ENCODE results near the gene RWDD2A.
"Not testable (repeated sequence)": the region's sequence is repeated elsewhere in the genome, so short reads cannot be mapped to it uniquely, and the experiment has no call there.

Gene RWDD2A

DNA sequence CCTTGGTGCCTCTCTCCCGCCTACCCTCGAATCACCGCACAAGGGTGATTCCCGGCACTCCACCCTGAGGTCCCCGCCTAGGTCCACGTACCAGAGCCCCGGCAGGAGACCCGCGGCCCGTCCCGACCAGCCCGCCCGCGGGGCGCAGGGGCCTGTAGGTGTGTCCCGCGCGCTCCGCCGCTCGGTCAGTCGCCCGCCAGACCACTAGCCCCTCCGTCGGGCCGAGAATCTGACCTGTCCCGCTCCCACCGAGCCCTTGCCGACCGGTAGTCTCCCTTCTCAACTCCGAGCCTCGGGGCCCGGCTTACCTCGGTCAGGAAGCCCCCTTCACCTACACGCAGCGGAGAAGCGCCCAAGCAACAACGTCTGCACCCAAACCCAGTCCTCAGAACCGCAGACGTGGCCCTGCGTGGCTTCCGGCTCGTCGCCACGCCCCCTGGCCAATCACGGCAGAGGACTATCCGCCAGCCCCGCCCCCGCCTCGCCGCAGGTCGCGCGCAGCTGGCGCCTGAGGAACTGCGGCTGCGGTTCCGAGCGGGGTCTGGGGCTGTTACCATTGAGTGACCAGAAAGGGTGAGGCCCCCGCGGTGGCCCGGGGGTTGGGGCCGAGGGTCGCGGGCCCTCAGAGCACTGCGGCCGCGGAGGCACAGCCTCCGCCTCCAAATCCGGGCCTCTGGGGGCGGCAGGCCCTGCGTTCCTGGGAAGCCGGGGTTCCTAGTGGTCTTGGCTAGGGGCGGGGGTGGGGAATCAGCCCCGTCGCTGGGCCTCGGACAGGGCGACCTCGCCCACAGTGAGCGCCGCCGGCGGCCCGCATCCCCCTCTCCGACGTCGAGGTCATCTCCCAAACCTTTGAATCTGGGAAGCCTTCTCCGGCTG lies at the start of gene RWDD2A, which contains the start of gene PGM3:
Gene RWDD2A (plus strand): TSS at position 487 of the 876 bp plus-strand sequence. CDS start 1,095 bp downstream, outside the sequence.
Gene PGM3 (minus strand): TSS at position 395 of the 876 bp plus-strand sequence. CDS start 2,253 bp downstream, outside the sequence.
- DNase-seq: peak; percentile 84

DNA sequence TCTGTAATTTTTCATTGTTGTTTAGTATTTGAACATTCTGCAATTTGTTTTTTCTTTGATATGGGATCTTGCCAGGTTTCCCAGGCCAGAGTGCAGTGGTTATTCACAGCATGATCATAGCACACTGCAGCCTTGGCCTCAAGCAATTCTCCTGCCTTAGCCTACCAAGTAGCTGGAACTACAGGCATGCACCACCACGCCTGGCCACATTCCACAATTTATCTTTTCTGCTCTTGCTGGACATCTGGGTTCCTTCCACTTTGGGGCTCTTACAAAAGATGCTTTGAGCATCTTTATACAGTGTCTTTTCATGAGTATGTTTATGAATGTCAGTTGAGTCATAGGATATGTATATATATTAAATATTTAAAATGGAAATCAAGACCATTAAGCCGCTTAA lies 42.0 kb upstream of the RWDD2A start:
- no peak for DNase-seq

DNA sequence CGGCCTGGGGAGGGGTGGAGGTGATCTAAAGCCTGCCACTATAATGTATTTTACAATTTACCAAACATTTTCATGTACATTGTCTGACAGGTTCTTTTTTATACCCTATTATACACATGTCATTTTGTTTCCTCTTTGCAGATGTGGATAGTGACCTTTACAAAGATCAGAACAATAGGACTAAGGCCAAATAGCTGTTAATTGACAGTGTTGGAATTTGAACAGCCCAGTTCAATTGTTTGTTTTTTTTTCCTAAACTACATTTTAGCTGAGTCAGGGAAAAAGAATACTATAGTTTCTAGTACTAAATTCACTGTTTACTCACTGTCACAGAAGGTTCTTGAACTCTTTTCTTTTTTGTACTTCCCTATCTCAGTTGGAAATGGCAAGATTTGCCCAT lies 40.2 kb upstream of the RWDD2A start:
- no peak for DNase-seq

DNA sequence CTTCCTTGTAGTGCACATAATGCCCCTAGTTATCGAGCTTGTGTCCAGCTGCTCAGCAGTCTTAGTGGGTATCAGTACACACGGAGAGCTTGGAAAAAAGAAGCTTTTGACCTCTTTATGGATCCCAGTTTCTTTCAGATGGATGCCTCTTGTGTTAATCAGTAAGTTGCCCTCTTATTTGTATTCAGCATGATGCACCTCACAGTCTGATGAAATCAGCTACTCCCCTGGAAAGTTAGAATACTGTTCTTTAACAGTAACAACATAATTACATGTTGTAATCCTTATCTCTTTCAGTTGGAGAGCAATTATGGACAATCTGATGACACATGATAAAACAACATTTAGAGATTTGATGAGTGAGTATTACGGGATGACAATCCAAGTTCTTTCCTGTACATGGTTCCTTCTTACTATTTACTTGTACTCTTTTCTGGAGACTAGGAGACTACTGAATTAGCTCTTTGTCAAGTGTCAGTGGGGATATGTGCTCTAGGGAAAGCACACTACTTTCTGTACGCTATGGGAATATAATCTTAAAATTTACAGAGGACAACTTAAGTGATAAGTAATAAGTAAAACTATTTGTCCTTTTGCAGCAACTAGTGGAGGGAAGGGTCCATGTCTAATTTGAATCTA lies 39.2 kb upstream of the RWDD2A start:
- DNase-seq: no peak

DNA sequence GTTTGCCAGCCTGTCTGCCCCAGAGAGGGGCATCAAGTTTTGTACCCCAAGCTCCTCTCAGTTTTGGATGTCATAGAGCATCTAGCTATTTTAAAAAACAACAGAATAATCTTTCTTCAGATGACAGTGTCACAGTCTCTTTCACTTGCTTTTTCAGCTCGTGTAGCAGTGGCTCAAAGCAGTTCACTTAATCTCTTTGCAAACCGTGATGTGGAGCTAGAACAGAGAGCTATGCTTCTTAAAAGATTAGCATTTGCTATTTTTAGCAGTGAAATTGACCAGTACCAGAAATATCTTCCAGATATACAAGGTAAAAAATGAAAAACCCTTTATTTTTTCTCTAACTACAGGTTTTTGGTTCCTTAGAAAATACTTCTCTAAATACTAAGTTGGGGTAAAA lies 37.4 kb upstream of the RWDD2A start:
- DNase-seq: no peak

DNA sequence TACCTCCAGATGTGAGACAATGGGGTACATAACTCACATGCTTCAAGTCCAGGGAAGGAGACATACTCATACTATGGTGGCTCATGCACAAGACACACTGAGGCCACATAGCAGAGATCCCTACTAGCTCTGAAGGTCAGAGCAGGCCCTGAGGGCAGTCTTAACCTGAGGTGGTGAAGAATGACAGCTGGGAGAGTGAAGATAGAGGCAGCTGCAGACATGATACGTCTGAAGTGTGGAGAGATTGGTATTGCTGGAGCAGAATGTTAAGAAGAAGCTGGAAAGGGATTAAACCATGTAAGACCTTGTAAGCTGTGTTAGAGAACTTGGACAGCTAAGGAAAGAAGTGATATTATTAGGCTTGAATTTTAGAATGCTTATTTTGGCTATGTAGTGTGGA lies 33.0 kb upstream of the RWDD2A start:
- no peak for DNase-seq

DNA sequence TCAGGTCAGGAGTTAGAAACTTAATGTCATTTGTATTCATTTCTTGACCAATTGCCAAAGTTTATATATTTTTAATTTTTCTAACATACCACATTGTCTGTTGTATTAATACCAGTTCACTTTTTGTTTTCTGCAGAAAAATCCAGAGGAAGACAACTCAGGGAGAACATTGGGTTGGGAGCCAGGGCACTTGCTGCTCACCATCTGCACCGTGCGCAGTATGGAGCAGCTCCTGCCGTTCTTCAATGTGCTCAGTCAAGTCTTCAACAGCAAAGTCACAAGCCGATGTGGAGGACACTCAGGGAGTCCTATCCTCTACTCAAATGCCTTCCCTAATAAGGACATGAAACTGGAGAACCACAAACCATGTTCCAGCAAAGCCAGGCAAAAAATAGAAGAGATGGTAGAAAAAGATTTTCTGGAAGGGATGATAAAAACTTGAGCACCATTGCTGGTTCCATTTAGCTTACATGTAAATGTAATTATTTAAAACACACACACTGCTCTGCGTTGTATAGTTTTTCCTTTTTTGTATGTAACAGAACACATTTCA lies 25.4 kb upstream of the RWDD2A start:
- DNase-seq: no peak

DNA sequence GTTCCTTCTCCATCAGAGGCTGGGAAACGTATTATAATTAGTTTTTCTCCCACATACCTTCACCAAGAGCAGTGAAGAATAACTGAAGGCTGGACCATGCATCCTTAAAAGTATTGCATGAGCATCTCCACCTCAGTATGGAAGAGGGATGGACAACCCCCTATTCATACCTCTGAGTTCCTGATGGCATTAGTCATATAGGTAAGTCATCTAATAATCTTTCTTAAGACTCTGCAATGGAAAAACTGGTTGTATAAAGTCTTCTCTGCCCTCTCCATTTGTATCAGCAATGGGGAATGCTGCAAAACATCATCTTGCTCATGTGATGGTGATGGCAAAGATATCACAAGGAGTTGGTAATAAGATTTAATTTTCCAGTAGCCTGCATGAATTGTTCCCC lies 24.6 kb upstream of the RWDD2A start:
- no peak for DNase-seq

DNA sequence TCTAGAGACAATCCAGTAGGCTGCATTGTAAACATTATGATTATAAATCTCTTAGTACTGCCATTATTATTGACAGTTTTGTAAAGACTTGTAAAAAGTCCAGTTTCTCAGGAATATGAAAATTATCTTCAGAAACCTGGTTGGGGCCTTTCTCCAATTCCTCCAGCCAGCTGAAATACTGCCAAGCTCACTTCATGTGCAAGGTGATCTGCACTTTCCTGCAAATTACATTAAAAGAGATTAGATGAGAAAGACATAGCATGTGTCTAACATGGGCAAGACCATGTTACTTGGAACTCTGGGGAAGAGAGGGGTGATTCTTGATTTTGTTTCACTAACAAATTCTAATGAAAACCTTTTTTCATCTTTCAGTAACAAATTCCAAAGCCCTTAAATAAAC lies 24.1 kb upstream of the RWDD2A start:
- no peak for DNase-seq

DNA sequence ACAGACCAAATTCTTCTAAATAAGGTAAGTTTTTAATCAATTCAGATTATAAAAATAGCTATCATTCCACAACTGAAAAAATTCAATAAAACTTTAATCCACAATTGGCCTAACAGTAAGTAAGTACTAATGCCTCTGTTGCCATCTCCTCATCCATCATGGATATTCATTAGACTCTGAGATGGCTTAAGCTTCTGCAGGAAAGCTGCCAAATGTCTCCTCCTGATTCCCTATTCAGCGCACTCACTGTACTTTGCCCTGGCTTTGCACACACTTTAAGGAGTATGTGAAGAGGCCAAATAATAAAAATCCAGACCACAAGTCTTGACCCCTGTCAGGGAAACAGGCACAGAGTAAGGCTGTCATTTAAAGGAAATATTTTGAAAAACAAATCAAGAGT lies 23.6 kb upstream of the RWDD2A start:
- no peak for DNase-seq

DNA sequence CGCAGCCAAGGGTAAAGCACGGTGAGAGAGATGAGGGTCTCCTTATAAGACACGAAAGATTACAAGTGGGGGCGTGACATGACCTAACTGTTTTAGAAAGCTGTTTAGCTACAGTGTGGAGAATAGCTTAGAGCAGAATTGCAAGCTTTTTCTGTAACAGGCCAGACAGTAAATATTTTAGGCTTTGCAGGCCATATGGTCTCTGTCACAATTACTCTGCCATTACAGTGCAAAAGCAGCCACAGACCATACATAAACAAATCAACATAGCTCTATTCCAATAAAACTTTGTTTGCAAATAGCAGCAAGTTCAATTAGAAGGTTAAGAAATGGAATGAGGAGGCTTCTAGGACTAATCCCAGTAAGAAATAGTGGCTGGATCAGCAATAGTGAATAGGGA lies 16.9 kb upstream of the RWDD2A start:
- DNase-seq: no peak

DNA sequence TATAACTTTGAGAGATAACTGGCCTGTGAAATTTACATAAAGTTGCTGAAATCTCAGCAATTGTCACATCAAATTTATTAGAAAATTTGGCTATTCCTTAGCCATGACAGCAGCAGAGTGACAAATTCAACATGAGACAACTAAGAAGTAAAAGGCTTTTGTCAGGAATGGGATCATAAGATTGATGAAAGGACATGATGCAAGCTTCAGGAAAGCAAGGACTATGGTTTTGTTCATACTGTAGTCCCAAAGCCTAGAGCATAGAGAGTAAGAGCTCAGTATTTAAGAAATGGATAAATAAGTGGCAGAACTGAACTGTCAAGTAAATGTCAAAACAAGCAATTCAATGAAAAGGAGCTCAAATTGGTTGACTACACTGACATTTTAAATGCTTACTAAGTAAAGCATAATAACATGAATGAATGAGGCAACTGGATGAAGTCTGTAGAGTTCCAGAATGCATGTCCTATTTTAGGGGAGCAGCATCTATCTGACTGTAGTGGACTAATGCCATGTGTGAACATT lies 12.7 kb upstream of the RWDD2A start:
- DNase-seq: no peak

DNA sequence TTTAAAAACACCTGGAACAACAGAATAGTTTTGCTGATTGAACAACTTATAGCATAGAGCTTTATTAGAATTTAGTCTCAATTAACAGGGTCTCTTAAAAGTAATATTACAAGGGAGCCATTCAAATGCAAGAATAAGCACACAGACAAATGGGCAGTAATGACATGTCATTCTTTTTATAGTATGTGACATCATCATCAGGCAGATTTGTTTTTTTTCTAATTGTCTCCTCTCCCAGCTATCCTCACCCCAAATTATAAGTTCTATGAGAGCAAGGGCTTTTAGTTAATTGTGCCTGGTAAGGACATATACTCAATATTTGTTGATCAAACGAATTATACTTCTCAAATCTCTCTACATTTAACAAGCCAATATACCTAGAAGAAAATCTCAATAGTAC lies 11.0 kb upstream of the RWDD2A start:
- no peak for DNase-seq

DNA sequence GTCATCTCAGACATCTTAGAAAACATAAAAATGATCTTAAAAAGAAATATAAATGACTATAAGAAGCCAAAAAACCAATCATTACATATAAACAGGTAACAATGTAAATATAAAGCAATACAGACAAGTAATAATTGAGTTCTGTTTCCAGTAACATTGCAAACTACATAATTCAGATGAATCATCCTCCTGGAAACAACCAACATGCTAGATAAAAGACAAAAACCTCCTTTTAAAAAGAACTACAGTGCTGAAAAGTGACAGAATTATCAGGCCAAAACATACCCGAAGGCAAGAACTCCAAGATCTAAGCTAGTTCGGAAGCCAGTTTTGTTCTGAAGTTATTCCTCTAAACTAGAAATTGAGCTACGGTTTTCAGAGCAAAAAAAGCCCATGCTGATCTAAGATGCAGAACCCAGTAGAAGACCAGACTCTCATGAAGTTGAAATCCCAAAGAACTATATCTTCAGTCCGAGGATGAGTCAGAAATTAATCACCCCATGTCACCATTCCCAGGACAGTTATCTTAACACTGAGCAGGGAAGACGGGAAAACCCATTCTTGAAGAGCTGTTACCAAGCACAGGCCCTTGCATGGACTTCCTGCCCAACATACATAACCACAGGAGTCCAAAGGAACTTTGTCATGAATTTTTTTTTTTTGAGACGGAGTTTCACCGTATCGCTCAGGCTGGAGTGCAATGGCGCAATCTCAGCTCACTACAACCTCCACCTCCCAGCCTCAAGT lies 9.9 kb upstream of the RWDD2A start:
- no peak for DNase-seq

DNA sequence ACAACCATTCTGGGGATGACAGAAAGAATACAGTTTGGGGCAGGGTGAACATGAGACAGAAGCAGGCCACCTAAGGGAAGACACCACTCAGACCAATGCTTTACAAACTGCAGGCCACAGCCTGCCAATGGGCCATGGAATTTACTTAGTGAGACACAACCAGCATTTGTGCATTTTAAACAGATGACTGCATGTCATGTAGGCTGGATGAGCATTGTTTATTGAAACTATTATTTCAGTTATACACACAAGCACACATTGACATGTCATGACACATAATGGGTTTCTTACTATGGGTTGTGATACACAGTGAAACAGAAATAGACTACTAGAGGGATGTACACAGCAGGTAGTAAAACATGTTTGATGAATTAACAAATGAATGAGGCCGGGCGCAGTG lies 8.1 kb upstream of the RWDD2A start:
- DNase-seq: no peak

DNA sequence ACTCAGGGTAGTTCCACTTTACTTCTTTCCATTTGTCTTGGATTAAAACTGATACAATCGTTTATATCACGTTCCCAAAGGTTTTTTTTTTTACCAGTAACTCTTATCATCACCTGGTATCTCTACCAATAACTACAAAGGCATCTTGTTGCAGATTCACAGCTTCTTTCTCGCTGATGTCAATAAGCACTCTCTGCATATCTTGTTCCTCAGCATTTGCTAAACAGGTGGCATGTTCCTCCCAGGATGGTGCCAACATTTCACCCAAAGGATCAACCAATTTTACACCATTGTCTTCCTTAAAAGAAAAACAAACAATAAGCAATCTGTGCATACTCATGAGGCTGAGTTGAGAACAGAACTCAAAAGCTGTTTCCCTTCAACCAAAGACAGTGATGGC lies 4.7 kb upstream of the RWDD2A start:
- no peak for DNase-seq

DNA sequence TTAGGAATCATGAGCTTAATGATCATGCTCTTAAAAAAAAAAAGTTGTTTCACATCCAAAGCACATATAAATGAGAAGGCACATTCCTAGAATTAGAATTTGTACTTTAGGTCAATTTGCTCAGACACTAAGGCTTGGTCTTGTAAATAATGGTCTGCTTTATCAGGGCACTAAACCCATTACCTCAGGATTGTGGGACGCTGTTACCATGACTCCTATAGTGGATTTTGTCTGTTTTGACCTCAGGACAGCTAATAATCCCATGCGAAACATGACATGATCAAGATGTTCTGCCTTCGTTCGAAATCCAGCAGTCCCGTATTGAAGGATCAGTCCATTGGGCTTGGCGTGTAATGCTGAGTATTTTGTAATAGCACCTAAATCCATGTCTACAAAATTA lies 2.5 kb upstream of the RWDD2A start:
- no peak for DNase-seq

DNA sequence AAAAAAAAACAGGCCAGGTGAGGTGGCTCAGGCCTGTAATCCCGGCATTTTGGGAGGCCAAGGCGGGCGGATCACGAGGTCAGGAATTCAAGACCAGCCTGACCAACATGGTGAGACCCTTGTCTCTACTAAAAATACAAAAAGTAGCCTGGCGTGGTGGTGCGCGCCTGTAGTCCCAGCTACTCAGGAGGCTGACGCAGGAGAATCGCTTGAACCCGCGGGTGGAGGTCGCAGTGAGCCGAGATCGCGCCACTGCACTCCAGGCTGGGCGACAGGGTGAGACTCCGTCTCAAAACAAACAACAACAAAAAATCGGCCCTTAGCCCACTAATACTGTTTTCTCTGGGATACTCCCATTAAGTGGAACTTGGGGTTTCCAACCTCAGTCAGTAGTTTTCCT lies 1.2 kb upstream of the RWDD2A start:
- not testable (repeated sequence) for DNase-seq

DNA sequence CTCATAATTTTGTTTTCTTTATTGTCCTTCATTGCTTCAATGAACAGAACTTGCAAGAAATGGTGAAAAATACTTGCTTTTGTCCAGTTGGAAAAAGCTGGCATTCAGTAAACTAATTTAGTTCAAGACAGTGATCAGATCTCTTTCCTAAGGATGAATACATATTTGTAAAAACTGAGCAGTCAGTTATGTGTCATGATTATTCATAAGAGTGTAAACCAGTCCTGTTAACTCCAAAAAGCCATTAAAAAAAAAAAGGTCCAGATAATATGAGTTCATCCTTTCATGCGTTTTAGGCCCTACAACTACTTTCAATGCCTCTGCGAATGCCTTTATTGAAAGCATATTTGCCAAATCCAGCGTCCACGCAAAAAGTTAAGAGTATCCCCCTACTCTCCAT lies 701 bp upstream of the RWDD2A start:
- no peak for DNase-seq

DNA sequence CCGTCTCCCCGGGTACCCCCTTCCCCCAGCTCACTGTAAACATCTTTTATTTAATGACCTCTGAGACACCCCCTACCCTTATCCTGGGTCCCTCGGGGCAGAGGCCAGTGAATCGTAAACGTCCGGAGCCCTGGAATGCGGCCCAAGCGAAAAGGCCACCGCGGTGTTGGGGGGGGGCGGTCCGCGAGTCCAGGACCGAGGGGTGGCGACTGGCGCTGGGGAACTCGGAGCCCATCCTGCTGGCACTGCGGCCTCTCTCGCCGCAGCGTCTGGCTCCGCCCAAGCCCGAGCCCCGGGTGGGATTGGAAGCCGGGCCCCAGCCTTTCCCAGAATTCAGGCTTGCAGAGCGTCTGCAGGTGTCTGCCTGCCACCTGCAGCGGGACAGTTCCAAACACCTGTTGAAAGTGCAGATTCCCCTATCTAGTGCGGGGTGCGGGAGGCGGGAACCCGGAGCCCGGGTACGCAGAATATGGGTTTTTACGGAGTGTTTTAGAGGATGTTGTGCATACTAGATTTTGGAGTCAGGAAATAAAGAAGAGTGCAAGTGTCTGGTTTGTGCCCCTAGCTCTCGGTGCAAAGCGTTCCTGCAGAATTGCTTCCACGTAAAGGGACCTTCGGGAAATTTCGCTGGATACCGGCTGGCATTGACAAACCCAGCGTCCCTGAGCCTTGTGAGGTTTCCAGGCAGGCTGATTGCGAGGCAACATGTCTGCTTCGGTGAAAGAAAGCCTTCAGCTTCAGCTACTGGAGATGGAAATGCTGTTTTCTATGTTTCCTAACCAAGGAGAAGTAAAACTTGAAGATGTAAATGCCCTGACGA lies 800 bp downstream of the RWDD2A start:
- DNase-seq: no peak

DNA sequence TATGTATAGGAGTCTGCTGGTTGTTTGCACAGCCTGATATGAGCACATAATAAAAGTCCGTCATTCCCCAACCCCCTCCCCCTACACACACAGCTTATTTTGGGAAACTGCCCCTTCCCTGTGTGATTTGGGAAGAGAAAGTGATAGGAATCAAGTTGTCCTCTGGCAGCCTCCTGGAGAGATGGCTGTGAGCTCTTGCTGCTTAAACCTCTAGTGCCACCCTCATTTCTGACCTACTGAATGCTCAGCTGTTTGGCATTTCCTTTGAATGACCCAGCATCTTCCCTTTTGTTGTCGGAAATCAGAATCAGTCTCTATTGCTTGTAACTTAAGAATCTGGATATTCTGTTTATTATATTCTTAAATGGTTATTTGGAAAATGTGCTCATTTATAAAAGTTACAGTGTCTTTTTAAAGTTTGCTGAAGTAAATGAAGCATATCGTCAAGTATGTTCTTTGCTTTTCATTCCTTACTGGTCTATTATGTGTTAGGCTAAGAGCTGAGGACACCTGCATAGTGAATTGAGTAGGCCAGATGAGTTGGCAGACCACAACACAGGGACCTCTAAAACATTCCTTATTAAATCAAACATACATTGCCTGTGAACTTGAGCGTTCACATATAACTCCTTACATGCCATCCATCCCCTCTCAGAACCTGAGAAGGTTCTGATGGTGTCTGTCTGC lies 5.5 kb downstream of the RWDD2A start:
- no peak for DNase-seq

Data from activated effector memory CD4-positive, alpha-beta T cell treated with Interleukin-2 at 50 U/mL for 16 hours (primary cell).